Keratinocyte (primary cell): ENCODE measurements around the gene PAQR4. TPM values are rescaled to one million over a fixed set of nuclear protein-coding genes. Genes with fewer than 3 reads are reported as not detected.
"Not testable (repeated sequence)": the region's sequence is repeated elsewhere in the genome, so short reads cannot be mapped to it uniquely, and the experiment has no call there.

Source experiments
- DNase-seq: peaks from one replicate; pipeline ENCODE4 v3.0.0-alpha.2; 2011; ENCODE audit warnings: low read depth, missing footprints, low spot score
- FAIRE-seq: peaks from 2 replicates; lab custom pipeline; 2011; peaks lifted over from hg19 to GRCh38; lab: Jason Lieb, UNC
- H2AFZ ChIP-seq: 2 replicates; pipeline ENCODE4 v1.6.0; 2012; ENCODE audit warnings: low read length, control low read depth, inconsistent platforms; ENCODE audit not compliant: control insufficient read depth
- H3K27ac ChIP-seq: 2 replicates; pipeline ENCODE4 v1.5.1; 2011; ENCODE audit warnings: low read length; ENCODE audit not compliant: control insufficient read depth, insufficient read depth
- H3K27me3 ChIP-seq: 3 replicates; pipeline ENCODE4 v1.6.0; 2011; ENCODE audit warnings: low read length; ENCODE audit not compliant: control insufficient read depth, insufficient read depth; ENCODE audit errors: extremely low read depth
- H3K36me3 ChIP-seq, 2 experiments: 2 replicates in 1 of 2; 3 replicates in 1 of 2; pipeline ENCODE4 v1.5.1; 2011; ENCODE audit warnings: low read length in 2 of 2, mild to moderate bottlenecking in 1 of 2; ENCODE audit not compliant: control insufficient read depth in 2 of 2, insufficient read depth in 2 of 2; ENCODE audit errors: extremely low read depth in 1 of 2
- H3K4me1 ChIP-seq: 3 replicates; pipeline ENCODE4 v1.5.1; 2011; ENCODE audit warnings: low read length; ENCODE audit not compliant: control insufficient read depth, insufficient read depth; ENCODE audit errors: extremely low read depth
- H3K4me2 ChIP-seq: 3 replicates; pipeline ENCODE4 v1.6.0; 2011; ENCODE audit warnings: low read depth, low read length; ENCODE audit not compliant: control insufficient read depth, insufficient read depth; ENCODE audit errors: extremely low read depth
- H3K4me3 ChIP-seq, 3 experiments: fragments of 200-600 bp in 1 of 3; sonication (generic) in 1 of 3; 2 replicates in 2 of 3; 3 replicates in 1 of 3; pipeline ENCODE4 v1.5.1; 2011 to 2016; ENCODE audit warnings: low read length in 3 of 3, mild to moderate bottlenecking in 3 of 3, control low read depth in 2 of 3, inconsistent platforms in 1 of 3, low read depth in 1 of 3, mixed read lengths in 1 of 3, mixed run types in 1 of 3, moderate library complexity in 1 of 3; ENCODE audit not compliant: control insufficient read depth in 2 of 3, insufficient read depth in 2 of 3; ENCODE audit errors: extremely low read depth in 1 of 3
- H3K79me2 ChIP-seq: 2 replicates; pipeline ENCODE4 v1.6.0; 2012; ENCODE audit warnings: low read length; ENCODE audit not compliant: control insufficient read depth, insufficient read depth
- H3K9ac ChIP-seq: 3 replicates; pipeline ENCODE4 v1.6.0; 2011; ENCODE audit warnings: low read length; ENCODE audit not compliant: control insufficient read depth, insufficient read depth; ENCODE audit errors: extremely low read depth
- H3K9me1 ChIP-seq: 3 replicates; pipeline ENCODE4 v1.6.0; 2011; ENCODE audit warnings: low read length; ENCODE audit not compliant: control insufficient read depth, insufficient read depth; ENCODE audit errors: extremely low read depth
- H3K9me3 ChIP-seq: 2 replicates; pipeline ENCODE4 v1.5.1; 2012; ENCODE audit warnings: low read depth, low read length; ENCODE audit not compliant: control insufficient read depth
- H4K20me1 ChIP-seq: 3 replicates; pipeline ENCODE4 v1.6.0; 2011; ENCODE audit warnings: low read length; ENCODE audit not compliant: control insufficient read depth, insufficient read depth; ENCODE audit errors: extremely low read depth
- CTCF ChIP-seq, 3 experiments: IDR thresholded peaks in 1 of 3; conservative IDR thresholded peaks in 1 of 3; optimal IDR thresholded peaks in 1 of 3; 2 replicates in 2 of 3; 3 replicates in 1 of 3; pipeline versions ENCODE3 to v1.5.1; 2011; ENCODE audit warnings: low read length in 3 of 3, mild to moderate bottlenecking in 3 of 3, moderate library complexity in 2 of 3, control low read depth in 1 of 3, inconsistent platforms in 1 of 3; ENCODE audit not compliant: insufficient read depth in 2 of 3; ENCODE audit errors: extremely low read depth in 1 of 3
- EZH2 ChIP-seq: IDR thresholded peaks from one replicate; pipeline ENCODE4 v1.6.1; 2012; ENCODE audit warnings: inconsistent platforms, mild to moderate bottlenecking, low read length, moderate library complexity
- dilution Hi-C: fragments of 300-500 bp; cut with MboI; formaldehyde crosslinking; loops from one replicate; pipeline ENCODE4 v1.7.0; 2020; ENCODE audit warnings: low sequenced_read_pairs; ENCODE audit not compliant: extremely low pct_ligation_motif_present
- polyA plus RNA-seq, 5 experiments: library from polyadenylated mRNA; depleted of rRNA in 3 of 5; stranded (reverse) in 3 of 5; stranded (forward) in 1 of 5; unstranded in 1 of 5; fragments of >200 nt; gene quantifications; 1 replicate in 1 of 5; 2 replicates in 3 of 5; 3 replicates in 1 of 5; pipeline versions ENCODE4 v1.2.1 to v1.2.3, GENCODE V29; 2011 to 2012; ENCODE audit warnings: missing spikeins in 2 of 5, low read depth in 1 of 5, low replicate concordance in 1 of 5

PAQR4 gene
- polyA plus RNA-seq, 1 donor (not counting 4 experiments of a cell fraction or from before 2014, with no cell fraction given), result 16.8 TPM

DNA sequence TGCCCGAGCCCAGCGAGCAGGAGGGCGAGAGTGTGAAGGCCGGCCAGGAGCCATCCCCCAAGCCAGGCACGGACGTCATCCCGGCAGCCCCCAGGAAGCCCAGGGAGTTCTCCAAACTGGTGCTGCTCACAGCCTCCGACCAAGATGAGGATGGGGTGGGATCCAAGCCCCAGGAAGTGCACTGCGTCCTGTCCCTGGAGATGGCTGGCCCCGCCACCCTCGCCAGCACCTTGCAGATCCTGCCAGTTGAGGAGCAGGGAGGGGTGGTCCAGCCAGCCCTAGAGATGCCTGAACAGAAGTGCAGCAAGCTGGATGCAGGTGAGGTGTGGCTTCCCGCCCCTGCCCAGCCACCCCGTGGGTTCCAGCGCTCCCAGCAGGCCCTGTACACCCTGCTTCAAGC, 39.5 kb upstream of the PAQR4 start:
- Histone ChIP-seq H4K20me1 (peaks cover 2% of the 10 kb centered on the region), H3K9me1 (no peaks in the 10 kb centered on the region), H3K4me2 (no peak overlapping the region), H3K4me1 (peaks cover 14% of the 10 kb centered on the region), H3K9me3 (no peaks in the 10 kb centered on the region), H3K36me3 (peaks cover 5 to 28% of the 10 kb centered on the region in 2 experiments), H3K9ac (no peak overlapping the region), H2AFZ (no peak overlapping the region), H3K27ac (no peak overlapping the region), H3K79me2 (peaks cover 2% of the 10 kb centered on the region), H3K4me3 (no peak overlapping the region), H3K27me3 (no peaks in the 10 kb centered on the region)
- TF ChIP-seq EZH2, result no peak
- no peak for TF ChIP-seq CTCF (optimal IDR thresholded peaks at IDR 0.05 in 1 of 3, IDR thresholded peaks at IDR 0.05 in 1 of 3, conservative IDR thresholded peaks at IDR 0.05 in 1 of 3; ENCODE audit: extremely low read depth in 1 of 3, insufficient read depth in 2 of 3, low read length in 3 of 3)
- dilution Hi-C loops, result no loop called here
- DNase-seq (no peak), FAIRE-seq (no peak)

- no peak overlapping the region for H2AFZ ChIP-seq
- H3K4me3 ChIP-seq, result no peak overlapping the region
- H4K20me1 ChIP-seq, result peaks cover 2% of the 10 kb centered on the region
- no peak for TF ChIP-seq EZH2
- H3K27ac ChIP-seq, result no peak overlapping the region
- H3K4me1 ChIP-seq, result peaks cover 9% of the 10 kb centered on the region
- H3K9ac ChIP-seq, result no peak overlapping the region
- no peaks in the 10 kb centered on the region for H3K27me3 ChIP-seq
- dilution Hi-C loops, result no loop called here
- H3K36me3 ChIP-seq, result peaks cover 7 to 29% of the 10 kb centered on the region in 2 experiments
- H3K9me1 ChIP-seq, result no peaks in the 10 kb centered on the region
- no peaks in the 10 kb centered on the region for H3K9me3 ChIP-seq
- no peak overlapping the region for H3K4me2 ChIP-seq
- peaks cover 2% of the 10 kb centered on the region for H3K79me2 ChIP-seq
- DNase-seq (no peak), FAIRE-seq (no peak)
Observed at GRCh38 chr16:2930236-2930635, 38.9 kb upstream of the PAQR4 start.

- H3K4me3 ChIP-seq, H3K9me1 ChIP-seq, FAIRE-seq, H3K27ac ChIP-seq, dilution Hi-C loops, H3K9me3 ChIP-seq, H3K27me3 ChIP-seq, H3K4me2 ChIP-seq, H4K20me1 ChIP-seq, H3K9ac ChIP-seq, H2AFZ ChIP-seq, H3K4me1 ChIP-seq, DNase-seq, H3K79me2 ChIP-seq: not testable (repeated sequence)
- peaks cover 10 to 31% of the 10 kb centered on the region in 2 experiments for H3K36me3 ChIP-seq
Observed at GRCh38 chr16:2931231-2931914, 37.8 kb upstream of the PAQR4 start.
